ENCODE data around the gene RGL3.
A peak's percentile ranks its signal among the peaks of the same experiment; 100 is the strongest.
"Not testable (repeated sequence)": the region's sequence is repeated elsewhere in the genome, so short reads cannot be mapped to it uniquely, and the experiment has no call there.

Gene RGL3

GRCh38 chr19:11418549-11419506, at the start of gene RGL3:
RGL3 (minus strand) TSS chr19:11419314; CDS start chr19:11419278, 36 bp downstream.
- DNase-seq (ENCODE audit: low spot score): no peak

GRCh38 chr19:11468266-11468845, 49.2 kb upstream of the RGL3 start:
- POLR2A ChIA-PET (ENCODE audit: low non-redundant PET); DNase-seq (ENCODE audit: low spot score): not testable (repeated sequence)
- CTCF ChIA-PET: interaction anchor here (0.6 to 1.8 kb wide), 4 partner anchors 9 to 68 kb away, joined by 3 to 6 read pairs (median 5); no protein-coding TSS in a partner anchor
- H3K27ac ChIP-seq: peak overlapping the region; percentile 41; the same call in 1 of the 2 replicates

More at GRCh38 chr19:11418549-11419506, at the start of gene RGL3:
- POLR2A ChIA-PET (ENCODE audit: low non-redundant PET): no interaction called here
- TF ChIP-seq CTCF (conservative IDR thresholded peaks at IDR 0.05; ENCODE audit: low read depth): no peak
- H3K27ac ChIP-seq: peak within 1 kb of the TSS; percentile 28; the same call in 1 of the 2 replicates
- CTCF ChIA-PET: no interaction called here

- TF ChIP-seq CTCF (conservative IDR thresholded peaks at IDR 0.05; ENCODE audit: low read depth): no peak
- POLR2A ChIA-PET (ENCODE audit: low non-redundant PET): no interaction called here
- no peak overlapping the region for H3K27ac ChIP-seq
- CTCF ChIA-PET: no interaction called here
- no peak for DNase-seq (ENCODE audit: low spot score)
Observed at GRCh38 chr19:11465600-11465999, 46.5 kb upstream of the RGL3 start.

- CTCF ChIA-PET: interaction anchor here (1.3 kb wide), 1 partner anchor 18 kb away, joined by 4 read pairs; no protein-coding TSS in a partner anchor
- POLR2A ChIA-PET (ENCODE audit: low non-redundant PET): no interaction called here
- no peak overlapping the region for H3K27ac ChIP-seq
- DNase-seq (ENCODE audit: low spot score): no peak
- no peak for TF ChIP-seq CTCF (conservative IDR thresholded peaks at IDR 0.05; ENCODE audit: low read depth)
Observed at GRCh38 chr19:11464333-11465265, 45.5 kb upstream of the RGL3 start.

GRCh38 chr19:11463391-11463790, 44.3 kb upstream of the RGL3 start:
- ChIA-PET CTCF (interaction anchor here (1.3 kb wide), 1 partner anchor 19 kb away, joined by 4 read pairs; no protein-coding TSS in a partner anchor), POLR2A (ENCODE audit: low non-redundant PET) (no interaction called here)
- no peak for DNase-seq (ENCODE audit: low spot score)
- TF ChIP-seq CTCF (conservative IDR thresholded peaks at IDR 0.05; ENCODE audit: low read depth): no peak
- H3K27ac ChIP-seq: no peak overlapping the region

GRCh38 chr19:11461453-11461852, 42.3 kb upstream of the RGL3 start:
- no peak for TF ChIP-seq CTCF (conservative IDR thresholded peaks at IDR 0.05; ENCODE audit: low read depth)
- ChIA-PET POLR2A (ENCODE audit: low non-redundant PET) (interaction anchor here (0.7 kb wide), 1 partner anchor 81 kb away, joined by 4 read pairs; no protein-coding TSS in a partner anchor), CTCF (interaction anchor here (0.6 kb wide), 1 partner anchor 88 kb away, joined by 3 read pairs; no protein-coding TSS in a partner anchor)
- no peak for DNase-seq (ENCODE audit: low spot score)
- no peak overlapping the region for H3K27ac ChIP-seq

Measured in RWPE1 (cell line).